Smooth muscle cell (in vitro differentiated cells): ENCODE data around the gene EPOP. TPM values are rescaled to one million over a fixed set of nuclear protein-coding genes. Genes with fewer than 3 reads are reported as not detected.

ENCODE experiments used
- DNase-seq: peaks from one replicate; lab custom pipeline; 2025; ENCODE audit not compliant: unreplicated experiment; lab: John Stamatoyannopoulos, UW
- H2AFZ ChIP-seq: fragments of 200-600 bp; sonication (generic); 2 replicates; pipeline ENCODE4 v1.6.0; 2016; ENCODE audit warnings: antibody characterized with exemption, low read depth, mild to moderate bottlenecking
- H3F3A ChIP-seq: fragments of 200-600 bp; sonication (generic); 2 replicates; pipeline ENCODE4 v1.6.0; 2017; ENCODE audit warnings: antibody characterized with exemption, low read depth
- H3K27ac ChIP-seq: fragments of 200-600 bp; sonication (generic); 2 replicates; pipeline ENCODE4 v1.5.1; 2016; ENCODE audit warnings: low read depth, mild to moderate bottlenecking
- H3K27me3 ChIP-seq: fragments of 200-600 bp; sonication (generic); 2 replicates; pipeline ENCODE4 v1.6.1; 2016; ENCODE audit warnings: low read depth, mild to moderate bottlenecking
- H3K36me3 ChIP-seq: fragments of 200-600 bp; sonication (generic); 2 replicates; pipeline ENCODE4 v1.5.1; 2016; ENCODE audit warnings: low read depth
- H3K4me1 ChIP-seq: fragments of 200-600 bp; sonication (generic); 2 replicates; pipeline ENCODE4 v1.5.1; 2016; ENCODE audit warnings: low read depth
- H3K4me2 ChIP-seq: fragments of 200-600 bp; sonication (generic); 2 replicates; pipeline ENCODE4 v1.6.0; 2016; ENCODE audit warnings: mild to moderate bottlenecking
- H3K4me3 ChIP-seq: fragments of 200-600 bp; sonication (generic); 2 replicates; pipeline ENCODE4 v1.5.1; 2016; ENCODE audit warnings: mild to moderate bottlenecking
- H3K79me2 ChIP-seq: fragments of 200-600 bp; sonication (generic); 2 replicates; pipeline ENCODE4 v1.6.0; 2016; ENCODE audit warnings: low read depth, mild to moderate bottlenecking
- H3K9ac ChIP-seq: fragments of 200-600 bp; sonication (generic); 2 replicates; pipeline ENCODE4 v1.6.0; 2016; ENCODE audit warnings: low read depth
- H3K9me3 ChIP-seq: fragments of 200-600 bp; sonication (generic); replicated peaks from 2 replicates; pipeline ENCODE4 v1.5.1; 2016; ENCODE audit warnings: low read depth
- H4K20me1 ChIP-seq: fragments of 200-600 bp; sonication (generic); 2 replicates; pipeline ENCODE4 v1.6.0; 2016; ENCODE audit warnings: low read depth
- CTCF ChIP-seq: fragments of 200-600 bp; sonication (generic); IDR thresholded peaks from 2 replicates; pipeline ENCODE4 v1.5.1; 2017; ENCODE audit warnings: borderline replicate concordance, mild to moderate bottlenecking, antibody characterized with exemption; ENCODE audit not compliant: insufficient read depth, poor library complexity, severe bottlenecking
- WGBS: methylation state at CpG from one replicate; pipeline ENCODE4 v1.1.7; 2016; ENCODE audit warnings: low lambda C conversion rate; 5-methylcytosine and 5-hydroxymethylcytosine counted together
- polyA plus RNA-seq: library from polyadenylated mRNA; unstranded; fragments of >200 nt; fragmentation: Nextera tagmentation; extraction: Ambion mirVana; gene quantifications from 2 replicates; pipeline ENCODE4 v1.2.1, GENCODE V29; 2016
- total RNA-seq: library from RNA; depleted of rRNA; stranded (reverse); fragments of >200 nt; gene quantifications from 2 replicates; pipeline ENCODE4 v1.2.3, GENCODE V29; 2014

Gene EPOP
- total and polyA plus RNA-seq, 2 experiments from 2014 or later = 0.40 to 0.85 TPM

- Histone ChIP-seq H3K9ac (no peak overlapping the region), H3K4me1 (peaks cover 14% of the 10 kb centered on the region), H3K4me3 (no peak overlapping the region), H4K20me1 (peaks cover 12% of the 10 kb centered on the region), H3K27me3 (peaks cover 69% of the 10 kb centered on the region), H3K4me2 (no peak overlapping the region), H3F3A (no peaks in the 10 kb centered on the region), H3K36me3 (no peaks in the 10 kb centered on the region), H2AFZ (no peak overlapping the region), H3K9me3 (no peaks in the 10 kb centered on the region), H3K79me2 (no peaks in the 10 kb centered on the region), H3K27ac (no peak overlapping the region)
- no peak for DNase-seq
- no peak for TF ChIP-seq CTCF
- 22% methylated on average over 6 of the region's 6 CpGs for WGBS
Measured at GRCh38 chr17:38669520-38669919, 5.2 kb downstream of the EPOP start.

GRCh38 chr17:38667787-38668122 lies 7.0 kb downstream of the EPOP start:
- peaks cover 8% of the 10 kb centered on the region for H4K20me1 ChIP-seq
- H3K9ac ChIP-seq = no peak overlapping the region
- TF ChIP-seq CTCF = no peak
- no peaks in the 10 kb centered on the region for H3K79me2 ChIP-seq
- no peak overlapping the region for H3K27ac ChIP-seq
- H2AFZ ChIP-seq = no peak overlapping the region
- no peak overlapping the region for H3K4me3 ChIP-seq
- H3K4me2 ChIP-seq = no peak overlapping the region
- no peak for DNase-seq
- peaks cover 52% of the 10 kb centered on the region for H3K27me3 ChIP-seq
- no peaks in the 10 kb centered on the region for H3F3A ChIP-seq
- H3K4me1 ChIP-seq = peaks cover 14% of the 10 kb centered on the region
- H3K36me3 ChIP-seq = no peaks in the 10 kb centered on the region
- 19% methylated on average over 2 of the region's 2 CpGs for WGBS
- no peaks in the 10 kb centered on the region for H3K9me3 ChIP-seq

- no peak overlapping the region for H3K27ac ChIP-seq
- WGBS = 45% methylated on average over 7 of the region's 7 CpGs
Measured at GRCh38 chr17:38667099-38667786, 7.5 kb downstream of the EPOP start.

More at GRCh38 chr17:38667099-38667786, 7.5 kb downstream of the EPOP start:
- DNase-seq = peak; percentile 14
- no peaks in the 10 kb centered on the region for H3K9me3 ChIP-seq
- H3K36me3 ChIP-seq = no peaks in the 10 kb centered on the region
- no peak overlapping the region for H3K4me2 ChIP-seq
- TF ChIP-seq CTCF = peak; percentile 98
- H3K79me2 ChIP-seq = no peaks in the 10 kb centered on the region
- H3K27me3 ChIP-seq = peaks cover 46% of the 10 kb centered on the region
- H3K4me1 ChIP-seq = peaks cover 14% of the 10 kb centered on the region
- H3K4me3 ChIP-seq = no peak overlapping the region
- H3K9ac ChIP-seq = no peak overlapping the region
- H2AFZ ChIP-seq = no peak overlapping the region
- H3F3A ChIP-seq = no peaks in the 10 kb centered on the region
- peaks cover 6% of the 10 kb centered on the region for H4K20me1 ChIP-seq
